T-helper 1 cell (primary cell): ENCODE data around the gene CORIN.
"Not testable (repeated sequence)": the region's sequence is repeated elsewhere in the genome, so short reads cannot be mapped to it uniquely, and the experiment has no call there.

ENCODE experiments used
- DNase-seq, 5 donors: peaks; one replicate each; pipeline ENCODE4 v3.0.0-alpha.2; 2012 to 2020

CORIN gene

GRCh38 chr4:47557255-47557654, 280.6 kb downstream of the CORIN start:
- no peak for DNase-seq

GRCh38 chr4:47555920-47556319, 281.9 kb downstream of the CORIN start:
- DNase-seq, result not testable (repeated sequence)

GRCh38 chr4:47553329-47554125, 284.3 kb downstream of the CORIN start:
- DNase-seq, result no peak

- DNase-seq, result no peak
These were observed 286.2 kb downstream of the CORIN start for GRCh38 chr4:47551682-47552081.

- DNase-seq, result no peak
These were observed 286.8 kb downstream of the CORIN start for GRCh38 chr4:47550899-47551548.

- not testable (repeated sequence) for DNase-seq
These were observed 287.5 kb downstream of the CORIN start for GRCh38 chr4:47550357-47550756.
